Neural progenitor cell (in vitro differentiated cells): ENCODE measurements around the gene F2RL3. TPM values are rescaled to one million over a fixed set of nuclear protein-coding genes. Genes with fewer than 3 reads are reported as not detected.
"Not testable (repeated sequence)": the region's sequence is repeated elsewhere in the genome, so short reads cannot be mapped to it uniquely, and the experiment has no call there.

Experiments used
- DNase-seq: peaks from one replicate; pipeline ENCODE4 v3.0.0-alpha.2; 2016; ENCODE audit warnings: low spot score
- H2AFZ ChIP-seq: fragments of 200-600 bp; sonication (generic); replicated peaks from 2 replicates; pipeline ENCODE4 v1.6.1; 2016; ENCODE audit warnings: antibody characterized with exemption
- H3F3A ChIP-seq: fragments of 200-600 bp; sonication (generic); 2 replicates; pipeline ENCODE4 v1.6.1; 2016; ENCODE audit warnings: antibody characterized with exemption, low read depth
- H3K27ac ChIP-seq: fragments of 200-600 bp; sonication (generic); 2 replicates; pipeline ENCODE4 v1.5.1; 2016; ENCODE audit warnings: mild to moderate bottlenecking
- H3K27me3 ChIP-seq: fragments of 200-600 bp; sonication (generic); 2 replicates; pipeline ENCODE4 v1.6.1; 2016; ENCODE audit warnings: mild to moderate bottlenecking, moderate library complexity
- H3K36me3 ChIP-seq: fragments of 200-600 bp; sonication (generic); 2 replicates; pipeline ENCODE4 v1.5.1; 2016
- H3K4me1 ChIP-seq: fragments of 200-600 bp; sonication (generic); 2 replicates; pipeline ENCODE4 v1.6.1; 2016; ENCODE audit warnings: mixed run types
- H3K4me2 ChIP-seq: fragments of 200-600 bp; sonication (generic); 2 replicates; pipeline ENCODE4 v1.6.1; 2016
- H3K4me3 ChIP-seq: fragments of 200-600 bp; sonication (generic); 2 replicates; pipeline ENCODE4 v1.5.1; 2016
- H3K79me2 ChIP-seq: fragments of 200-600 bp; sonication (generic); 2 replicates; pipeline ENCODE4 v1.6.1; 2016; ENCODE audit warnings: low read depth
- H3K9ac ChIP-seq: fragments of 200-600 bp; sonication (generic); 2 replicates; pipeline ENCODE4 v1.6.1; 2016
- H3K9me3 ChIP-seq: fragments of 200-600 bp; sonication (generic); 2 replicates; pipeline ENCODE4 v1.5.1; 2016; ENCODE audit warnings: low read depth
- H4K20me1 ChIP-seq: fragments of 200-600 bp; sonication (generic); 2 replicates; pipeline ENCODE4 v1.6.1; 2016; ENCODE audit warnings: low read depth
- H3K27ac Mint-ChIP-seq: 3 replicates; pipeline ENCODE4 v1.8.0; 2021; ENCODE audit warnings: mixed read lengths
- H3K27me3 Mint-ChIP-seq: 2 replicates; pipeline ENCODE4 v1.8.0; 2022; ENCODE audit warnings: low read depth, mild to moderate bottlenecking, inconsistent platforms, moderate library complexity, mixed read lengths; ENCODE audit not compliant: insufficient read depth
- H3K36me3 Mint-ChIP-seq: 3 replicates; pipeline ENCODE4 v1.8.0; 2021; ENCODE audit warnings: mixed read lengths
- H3K4me1 Mint-ChIP-seq: 3 replicates; pipeline ENCODE4 v1.8.0; 2021; ENCODE audit warnings: mixed read lengths
- H3K4me3 Mint-ChIP-seq: 3 replicates; pipeline ENCODE4 v1.8.0; 2021; ENCODE audit warnings: mild to moderate bottlenecking, moderate library complexity, mixed read lengths
- H3K9me3 Mint-ChIP-seq: 3 replicates; pipeline ENCODE4 v1.8.0; 2020; ENCODE audit warnings: mixed read lengths
- CTCF ChIP-seq: fragments of 200-600 bp; sonication (generic); IDR thresholded peaks from 2 replicates; pipeline ENCODE4 v1.5.1; 2017; ENCODE audit warnings: antibody characterized with exemption, mild to moderate bottlenecking
- EZH2 ChIP-seq: fragments of 200-600 bp; sonication (generic); IDR thresholded peaks from 2 replicates; pipeline ENCODE4 v1.6.1; 2017; ENCODE audit warnings: antibody characterized with exemption, mild to moderate bottlenecking, moderate library complexity
- EZH2phosphoT487 ChIP-seq: fragments of 200-600 bp; sonication (generic); IDR thresholded peaks from 2 replicates; pipeline ENCODE4 v1.6.1; 2017; ENCODE audit warnings: antibody characterized with exemption
- total RNA-seq: library from RNA; depleted of rRNA; stranded (reverse); fragments of >200 nt; gene quantifications from 2 replicates; pipeline ENCODE4 v1.2.3, GENCODE V29; 2015; ENCODE audit warnings: low replicate concordance

The F2RL3 gene
- total RNA-seq, 1 donor from 2014 or later = not detected

DNA sequence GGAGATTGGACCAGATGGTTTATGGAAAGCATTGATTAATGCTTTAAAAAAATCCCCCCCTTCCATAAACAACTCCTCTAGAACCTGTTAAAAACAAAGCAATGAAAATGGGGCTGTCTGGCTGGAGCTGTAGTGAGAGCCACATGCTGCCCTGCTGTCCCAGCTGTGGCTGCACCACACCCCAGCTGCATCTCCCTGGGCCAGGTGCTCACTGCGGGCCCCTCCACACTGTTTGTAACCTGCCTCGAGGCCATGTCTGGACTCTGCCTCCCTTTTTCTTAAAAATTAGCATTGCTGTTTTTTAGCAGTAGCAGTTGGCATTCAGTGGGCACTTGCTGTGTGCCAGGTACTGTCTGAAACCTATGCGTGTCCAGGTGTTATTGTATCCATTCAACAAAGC is 15.2 kb upstream of the F2RL3 start:
- Mint-ChIP-seq H3K9me3 (no peaks in the 10 kb centered on the region), H3K27ac (peak overlapping the region; percentile 33), H3K4me3 (no peak overlapping the region), H3K4me1 (no peaks in the 10 kb centered on the region), H3K36me3 (peaks cover 18% of the 10 kb centered on the region), H3K27me3 (peaks cover 2% of the 10 kb centered on the region)
- H3K4me1 ChIP-seq = no peaks in the 10 kb centered on the region
- no peak overlapping the region for H2AFZ ChIP-seq
- no peak overlapping the region for H3K4me2 ChIP-seq
- peaks cover 6% of the 10 kb centered on the region for H3F3A ChIP-seq
- DNase-seq = no peak
- TF ChIP-seq EZH2phosphoT487 (no peak), EZH2 (no peak)
- H4K20me1 ChIP-seq = peaks cover 7% of the 10 kb centered on the region
- H3K4me3 ChIP-seq = no peak overlapping the region
- H3K79me2 ChIP-seq = peaks cover 9% of the 10 kb centered on the region
- no peaks in the 10 kb centered on the region for H3K27me3 ChIP-seq
- no peak overlapping the region for H3K9ac ChIP-seq
- no peak overlapping the region for H3K27ac ChIP-seq
- H3K36me3 ChIP-seq = no peaks in the 10 kb centered on the region
- no peaks in the 10 kb centered on the region for H3K9me3 ChIP-seq

GRCh38 chr19:16874250-16874977 is 14.4 kb upstream of the F2RL3 start:
- Histone ChIP-seq H3K79me2 (peaks cover 9% of the 10 kb centered on the region), H3K9me3 (no peaks in the 10 kb centered on the region), H3K4me3 (no peak overlapping the region), H3F3A (peaks cover 6% of the 10 kb centered on the region), H3K9ac (no peak overlapping the region), H3K4me2 (no peak overlapping the region), H3K4me1 (no peaks in the 10 kb centered on the region), H4K20me1 (peaks cover 7% of the 10 kb centered on the region), H3K36me3 (no peaks in the 10 kb centered on the region), H3K27ac (no peak overlapping the region), H3K27me3 (no peaks in the 10 kb centered on the region), H2AFZ (no peak overlapping the region)
- TF ChIP-seq EZH2phosphoT487 (no peak), CTCF (no peak), EZH2 (no peak)
- Mint-ChIP-seq H3K4me3 (no peak overlapping the region), H3K27ac (peak overlapping the region; percentile 89), H3K9me3 (no peaks in the 10 kb centered on the region), H3K4me1 (no peaks in the 10 kb centered on the region), H3K36me3 (peaks cover 17% of the 10 kb centered on the region), H3K27me3 (peaks cover 2% of the 10 kb centered on the region)
- no peak for DNase-seq

DNA sequence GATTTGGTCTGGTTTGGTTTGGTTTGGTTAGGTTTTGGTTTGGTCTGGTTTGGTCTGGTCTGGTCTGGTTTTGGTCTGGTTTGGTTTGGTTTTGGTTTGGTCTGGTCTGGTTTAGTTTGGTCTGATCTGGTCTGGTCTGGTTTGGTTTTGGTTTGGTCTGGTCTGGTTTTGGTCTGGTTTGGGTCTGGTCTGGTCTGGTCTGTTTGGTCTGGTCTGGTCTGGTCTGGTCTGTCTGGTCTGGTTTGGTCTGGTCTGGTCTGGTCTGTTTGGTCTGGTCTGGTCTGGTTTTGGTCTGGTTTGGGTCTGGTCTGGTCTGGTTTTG is 13.9 kb upstream of the F2RL3 start:
- not testable (repeated sequence) for DNase-seq, H3K27ac ChIP-seq
- peaks cover 17% of the 10 kb centered on the region for H3K36me3 Mint-ChIP-seq

DNA sequence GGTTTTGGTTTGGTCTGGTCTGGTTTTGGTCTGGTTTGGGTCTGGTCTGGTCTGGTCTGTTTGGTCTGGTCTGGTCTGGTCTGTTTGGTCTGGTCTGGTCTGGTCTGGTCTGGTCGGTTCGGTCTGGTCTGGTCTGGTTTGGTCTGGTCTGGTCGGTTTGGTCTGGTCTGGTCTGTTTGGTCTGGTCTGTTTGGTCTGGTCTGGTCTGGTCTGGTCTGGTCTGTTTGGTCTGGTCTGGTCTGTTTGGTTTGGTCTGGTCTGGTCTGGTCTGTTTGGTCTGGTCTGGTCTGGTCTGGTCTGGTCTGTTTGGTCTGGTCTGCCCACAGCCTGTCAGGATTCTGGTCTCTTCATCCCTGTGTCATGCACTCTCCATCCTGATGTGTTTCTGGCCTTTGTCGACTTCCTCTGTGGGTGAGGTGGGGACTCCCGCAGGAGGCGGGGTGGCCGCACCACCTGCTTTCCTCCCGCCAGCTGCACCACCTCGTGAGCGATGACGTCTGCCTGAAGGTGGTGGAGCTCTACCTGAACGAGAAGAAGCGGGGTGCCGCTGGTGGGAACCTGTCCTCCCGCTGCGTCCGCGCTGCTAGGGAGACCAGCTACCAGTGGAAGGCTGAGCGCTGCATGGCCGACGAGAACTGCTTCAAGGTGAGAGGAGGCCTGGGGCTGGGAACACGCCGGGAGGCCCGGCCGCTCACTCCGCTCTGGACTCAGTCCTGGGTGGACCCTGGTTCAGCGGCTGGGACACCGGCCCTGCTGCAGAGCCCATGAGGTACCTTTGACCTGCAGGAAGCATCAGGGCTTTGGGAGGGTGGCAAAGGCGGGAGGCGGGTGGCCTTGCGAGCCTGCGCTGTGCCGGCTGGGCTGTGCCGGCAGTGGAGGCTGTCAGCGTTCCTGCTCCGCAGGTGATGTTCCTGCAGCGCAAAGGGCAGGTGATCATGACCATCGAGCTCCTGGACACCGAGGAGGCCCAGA is 12.9 kb upstream of the F2RL3 start:
- TF ChIP-seq EZH2phosphoT487 = no peak
- no peak for TF ChIP-seq CTCF
- TF ChIP-seq EZH2 = no peak
- peaks cover 6% of the 10 kb centered on the region for H3F3A ChIP-seq
- peaks cover 7% of the 10 kb centered on the region for H4K20me1 ChIP-seq
- H3K79me2 ChIP-seq = peaks cover 9% of the 10 kb centered on the region
- H3K4me2 ChIP-seq = no peak overlapping the region
- no peaks in the 10 kb centered on the region for H3K9me3 ChIP-seq
- no peak overlapping the region for H3K4me3 ChIP-seq
- H3K36me3 ChIP-seq = no peaks in the 10 kb centered on the region
- no peaks in the 10 kb centered on the region for H3K27me3 ChIP-seq
- H3K4me3 Mint-ChIP-seq = no peak overlapping the region
- H3K4me1 Mint-ChIP-seq = no peaks in the 10 kb centered on the region
- no peaks in the 10 kb centered on the region for H3K4me1 ChIP-seq
- no peak overlapping the region for H2AFZ ChIP-seq
- H3K9me3 Mint-ChIP-seq = peaks cover 7% of the 10 kb centered on the region
- no peak overlapping the region for H3K27ac Mint-ChIP-seq
- no peak for DNase-seq
- no peak overlapping the region for H3K27ac ChIP-seq
- peaks cover 2% of the 10 kb centered on the region for H3K27me3 Mint-ChIP-seq
- peaks cover 25% of the 10 kb centered on the region for H3K36me3 Mint-ChIP-seq
- no peak overlapping the region for H3K9ac ChIP-seq

More for the DNA sequence above, 13.9 kb upstream of the F2RL3 start:
- not testable (repeated sequence) for H3K4me3 Mint-ChIP-seq, H3K27me3 Mint-ChIP-seq, H3K9me3 ChIP-seq, H4K20me1 ChIP-seq, H3K9me3 Mint-ChIP-seq, H3K4me2 ChIP-seq, H2AFZ ChIP-seq, H3K9ac ChIP-seq, H3K4me1 ChIP-seq, H3K79me2 ChIP-seq, H3K36me3 ChIP-seq, H3K4me1 Mint-ChIP-seq, H3F3A ChIP-seq, H3K27me3 ChIP-seq, H3K4me3 ChIP-seq
- peak overlapping the region; percentile 89 for H3K27ac Mint-ChIP-seq
